Neural cell (in vitro differentiated cells): ENCODE data around the gene SPRYD4. TPM values are rescaled to one million over a fixed set of nuclear protein-coding genes. Genes with fewer than 3 reads are reported as not detected.
"Not testable (repeated sequence)": the region's sequence is repeated elsewhere in the genome, so short reads cannot be mapped to it uniquely, and the experiment has no call there.

Experiments
- H2AFZ ChIP-seq: fragments of 200-600, 300-800 bp; sonication (generic), shearing (Covaris generic); 2 replicates; pipeline ENCODE4 v1.6.0; 2014; ENCODE audit warnings: low read depth, mild to moderate bottlenecking, antibody characterized with exemption, low read length, moderate library complexity
- H3F3A ChIP-seq: fragments of 200-600 bp; shearing (Covaris generic); 2 replicates; pipeline ENCODE4 v1.6.1; 2016; ENCODE audit warnings: mild to moderate bottlenecking, moderate library complexity, mixed read lengths, antibody characterized with exemption, low read length; ENCODE audit not compliant: insufficient read depth, poor library complexity, severe bottlenecking
- H3K27ac ChIP-seq: fragments of 200-600, 300-800 bp; sonication (generic), shearing (Covaris generic); 2 replicates; pipeline ENCODE4 v1.5.1; 2014; ENCODE audit warnings: mild to moderate bottlenecking, low read length, moderate library complexity
- H3K27me3 ChIP-seq: fragments of 300-800, 200-600 bp; sonication (generic), shearing (Covaris generic); 2 replicates; pipeline ENCODE4 v1.6.0; 2014; ENCODE audit warnings: mild to moderate bottlenecking, low read depth, low read length, moderate library complexity; ENCODE audit not compliant: insufficient read depth
- H3K36me3 ChIP-seq: fragments of 300-800, 200-600 bp; sonication (generic), shearing (Covaris generic); 2 replicates; pipeline ENCODE4 v1.5.1; 2014; ENCODE audit warnings: mild to moderate bottlenecking, antibody characterized with exemption, low read length, moderate library complexity; ENCODE audit not compliant: insufficient read depth
- H3K4me2 ChIP-seq: fragments of 300-800, 200-600 bp; sonication (generic), shearing (Covaris generic); 2 replicates; pipeline ENCODE4 v1.6.0; 2014; ENCODE audit warnings: mild to moderate bottlenecking, low read length
- H3K4me3 ChIP-seq: fragments of 300-800, 200-600 bp; sonication (generic), shearing (Covaris generic); 2 replicates; pipeline ENCODE4 v1.5.1; 2014; ENCODE audit warnings: mild to moderate bottlenecking, low read length, moderate library complexity
- H3K79me2 ChIP-seq: fragments of 200-600 bp; shearing (Covaris generic); replicated peaks from 2 replicates; pipeline ENCODE4 v1.6.0; 2014; ENCODE audit warnings: mild to moderate bottlenecking, low read length, moderate library complexity; ENCODE audit not compliant: insufficient read depth
- H3K9ac ChIP-seq: fragments of 300-800, 200-600 bp; sonication (generic), shearing (Covaris generic); 2 replicates; pipeline ENCODE4 v1.6.1; 2016; ENCODE audit warnings: mild to moderate bottlenecking, low read length, mixed read lengths
- H3K9me2 ChIP-seq: fragments of 200-600 bp; shearing (Covaris generic); 2 replicates; pipeline ENCODE4 v1.6.1; 2016; ENCODE audit warnings: mild to moderate bottlenecking, low read length, mixed read lengths; ENCODE audit not compliant: insufficient read depth
- H3K9me3 ChIP-seq: fragments of 200-600, 300-800 bp; sonication (generic), shearing (Covaris generic); 2 replicates; pipeline ENCODE4 v1.6.1; 2016; ENCODE audit warnings: mild to moderate bottlenecking, mixed run types, low read length, moderate library complexity, mixed read lengths
- H4K20me1 ChIP-seq: fragments of 200-600 bp; shearing (Covaris generic); 2 replicates; pipeline ENCODE4 v1.6.1; 2016; ENCODE audit warnings: mild to moderate bottlenecking, mixed run types; ENCODE audit not compliant: insufficient read depth
- EP300 ChIP-seq: fragments of 450-650 bp; conservative IDR thresholded peaks from 2 replicates; pipeline ENCODE4 v1.6.1; 2014; ENCODE audit warnings: antibody characterized with exemption, mild to moderate bottlenecking, moderate library complexity; ENCODE audit not compliant: poor library complexity, severe bottlenecking
- EZH2 ChIP-seq: fragments of 200-600, 300-800 bp; shearing (Covaris generic), sonication (generic); IDR thresholded peaks from 2 replicates; pipeline ENCODE4 v1.6.1; 2014; ENCODE audit warnings: antibody characterized with exemption, low read length, borderline replicate concordance, mild to moderate bottlenecking; ENCODE audit not compliant: insufficient read depth, poor library complexity, severe bottlenecking
- MXI1 ChIP-seq: fragments of 450-650 bp; conservative IDR thresholded peaks from 2 replicates; pipeline ENCODE4 v1.6.1; 2014; ENCODE audit warnings: antibody characterized with exemption, mild to moderate bottlenecking; ENCODE audit not compliant: poor library complexity, severe bottlenecking
- POLR2AphosphoS5 ChIP-seq: IDR thresholded peaks from 2 replicates; pipeline ENCODE4 v1.6.1; 2012
- RAD21 ChIP-seq: fragments of 450-650 bp; conservative IDR thresholded peaks from 2 replicates; pipeline ENCODE4 v1.6.1; 2014; ENCODE audit warnings: antibody characterized with exemption, mild to moderate bottlenecking, moderate library complexity
- REST ChIP-seq: IDR thresholded peaks from 2 replicates; pipeline ENCODE4 v1.6.1; 2012; ENCODE audit warnings: borderline replicate concordance
- SMC3 ChIP-seq: fragments of 450-650 bp; conservative IDR thresholded peaks from 2 replicates; pipeline ENCODE4 v1.6.1; 2014; ENCODE audit warnings: antibody characterized with exemption, mild to moderate bottlenecking, moderate library complexity; ENCODE audit not compliant: poor library complexity
- TAF1 ChIP-seq: IDR thresholded peaks from 2 replicates; pipeline ENCODE4 v1.6.1; 2012; ENCODE audit warnings: low read depth
- polyA plus RNA-seq: library from polyadenylated mRNA; depleted of rRNA; stranded (reverse); fragments of >200 nt; gene quantifications from 2 replicates; pipeline ENCODE4 v1.2.3, GENCODE V29; 2014
- TF ChIP-seq, protein P1 (sequence below): fragments of 450-650 bp; IDR thresholded peaks from 2 replicates; pipeline ENCODE4 v1.5.1; 2014; ENCODE audit warnings: antibody characterized with exemption, mild to moderate bottlenecking, moderate library complexity; ENCODE audit not compliant: poor library complexity, severe bottlenecking

Gene SPRYD4
- polyA plus RNA-seq, 1 donor from 2014 or later = 1.8 TPM

- not testable (repeated sequence) for H2AFZ ChIP-seq, H3K9me2 ChIP-seq, H3K27ac ChIP-seq, H3K79me2 ChIP-seq, H3K36me3 ChIP-seq, H3K9me3 ChIP-seq, H3K4me2 ChIP-seq, H3K27me3 ChIP-seq, H3K9ac ChIP-seq, H3K4me3 ChIP-seq, H4K20me1 ChIP-seq, H3F3A ChIP-seq
These were observed 29.9 kb downstream of the SPRYD4 start for GRCh38 chr12:56498126-56498902.

GRCh38 chr12:56499452-56499851 is 31.1 kb downstream of the SPRYD4 start:
- not testable (repeated sequence) for H3K27ac ChIP-seq, H3K4me2 ChIP-seq, H3K27me3 ChIP-seq, H3K4me3 ChIP-seq, H3K9ac ChIP-seq, H2AFZ ChIP-seq, H3K9me3 ChIP-seq, H3K9me2 ChIP-seq, H4K20me1 ChIP-seq, H3K36me3 ChIP-seq, H3K79me2 ChIP-seq, H3F3A ChIP-seq

- H3K9me2 ChIP-seq, H3K27me3 ChIP-seq, H3K36me3 ChIP-seq, H3K4me2 ChIP-seq, H4K20me1 ChIP-seq, H3K9me3 ChIP-seq, H2AFZ ChIP-seq, H3K27ac ChIP-seq, H3K9ac ChIP-seq, H3F3A ChIP-seq, H3K4me3 ChIP-seq, H3K79me2 ChIP-seq: not testable (repeated sequence)
These were observed 31.5 kb downstream of the SPRYD4 start for GRCh38 chr12:56499879-56500278.

DNA sequence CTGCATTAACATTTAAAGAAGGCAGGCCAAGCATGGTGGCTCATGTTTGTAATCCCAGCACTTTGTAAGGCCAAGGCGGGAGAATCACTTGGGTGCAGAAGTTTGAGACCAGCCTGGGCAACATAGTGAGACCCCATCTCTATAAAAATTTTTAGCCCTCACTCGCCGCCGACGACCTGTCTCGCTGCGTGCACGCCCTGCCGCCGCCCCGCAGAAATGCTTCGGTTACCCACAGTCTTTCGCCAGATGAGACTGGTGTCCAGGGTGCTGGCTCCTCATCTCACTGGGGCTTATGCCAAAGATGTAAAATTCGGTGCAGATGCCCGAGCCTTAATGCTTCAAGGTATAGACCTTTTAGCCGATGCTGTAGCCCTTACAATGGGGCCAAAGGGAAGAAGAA is 42.4 kb downstream of the SPRYD4 start:
- H3K27ac ChIP-seq = no peak overlapping the region
- H3F3A ChIP-seq = no peaks in the 10 kb centered on the region
- no peaks in the 10 kb centered on the region for H3K27me3 ChIP-seq
- H3K36me3 ChIP-seq = no peaks in the 10 kb centered on the region
- H3K9me3 ChIP-seq = no peaks in the 10 kb centered on the region
- H3K9ac ChIP-seq = no peak overlapping the region
- H3K4me3 ChIP-seq = no peak overlapping the region
- H3K4me2 ChIP-seq = no peak overlapping the region
- no peaks in the 10 kb centered on the region for H3K9me2 ChIP-seq
- no peaks in the 10 kb centered on the region for H4K20me1 ChIP-seq
- H3K79me2 ChIP-seq = no peaks in the 10 kb centered on the region
- no peak overlapping the region for H2AFZ ChIP-seq
- TF ChIP-seq EP300 = no peak
- TF ChIP-seq SMC3 = no peak
- no peak for TF ChIP-seq EZH2
- TF ChIP-seq, protein P1, sequence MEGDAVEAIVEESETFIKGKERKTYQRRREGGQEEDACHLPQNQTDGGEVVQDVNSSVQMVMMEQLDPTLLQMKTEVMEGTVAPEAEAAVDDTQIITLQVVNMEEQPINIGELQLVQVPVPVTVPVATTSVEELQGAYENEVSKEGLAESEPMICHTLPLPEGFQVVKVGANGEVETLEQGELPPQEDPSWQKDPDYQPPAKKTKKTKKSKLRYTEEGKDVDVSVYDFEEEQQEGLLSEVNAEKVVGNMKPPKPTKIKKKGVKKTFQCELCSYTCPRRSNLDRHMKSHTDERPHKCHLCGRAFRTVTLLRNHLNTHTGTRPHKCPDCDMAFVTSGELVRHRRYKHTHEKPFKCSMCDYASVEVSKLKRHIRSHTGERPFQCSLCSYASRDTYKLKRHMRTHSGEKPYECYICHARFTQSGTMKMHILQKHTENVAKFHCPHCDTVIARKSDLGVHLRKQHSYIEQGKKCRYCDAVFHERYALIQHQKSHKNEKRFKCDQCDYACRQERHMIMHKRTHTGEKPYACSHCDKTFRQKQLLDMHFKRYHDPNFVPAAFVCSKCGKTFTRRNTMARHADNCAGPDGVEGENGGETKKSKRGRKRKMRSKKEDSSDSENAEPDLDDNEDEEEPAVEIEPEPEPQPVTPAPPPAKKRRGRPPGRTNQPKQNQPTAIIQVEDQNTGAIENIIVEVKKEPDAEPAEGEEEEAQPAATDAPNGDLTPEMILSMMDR = no peak
- no peak for TF ChIP-seq TAF1
- TF ChIP-seq MXI1 = no peak
- TF ChIP-seq POLR2AphosphoS5 = no peak
- TF ChIP-seq REST = no peak
- no peak for TF ChIP-seq RAD21
